GM12872 (cell line): ENCODE measurements around the gene EDA.

Experiments used
- TF ChIP-seq, protein P1 (sequence below): IDR thresholded peaks from 3 replicates; pipeline ENCODE4 v1.5.1; 2011; ENCODE audit warnings: low read depth, mild to moderate bottlenecking, low read length, moderate library complexity; ENCODE audit not compliant: insufficient read depth

The EDA gene

DNA sequence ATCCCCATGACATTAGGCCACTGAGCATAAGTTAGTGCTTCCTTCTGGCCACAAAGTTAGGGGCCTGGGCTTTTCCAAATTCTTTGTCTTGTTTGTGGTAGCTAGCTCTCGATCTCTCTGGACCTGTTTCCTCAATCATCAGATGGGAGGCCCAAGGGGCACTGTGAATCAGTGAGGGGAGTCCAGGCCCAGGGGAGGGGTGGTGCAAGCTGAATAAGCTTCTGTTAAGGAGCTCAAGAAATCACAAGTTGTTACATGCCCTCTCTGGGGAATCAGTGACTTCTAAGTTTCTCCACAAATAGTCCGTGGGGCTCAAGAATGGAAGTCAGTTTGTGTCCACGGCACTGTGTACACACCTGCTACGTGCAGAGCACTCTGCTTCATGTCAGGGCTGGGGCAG lies 418.7 kb downstream of the EDA start:
- TF ChIP-seq, protein P1, sequence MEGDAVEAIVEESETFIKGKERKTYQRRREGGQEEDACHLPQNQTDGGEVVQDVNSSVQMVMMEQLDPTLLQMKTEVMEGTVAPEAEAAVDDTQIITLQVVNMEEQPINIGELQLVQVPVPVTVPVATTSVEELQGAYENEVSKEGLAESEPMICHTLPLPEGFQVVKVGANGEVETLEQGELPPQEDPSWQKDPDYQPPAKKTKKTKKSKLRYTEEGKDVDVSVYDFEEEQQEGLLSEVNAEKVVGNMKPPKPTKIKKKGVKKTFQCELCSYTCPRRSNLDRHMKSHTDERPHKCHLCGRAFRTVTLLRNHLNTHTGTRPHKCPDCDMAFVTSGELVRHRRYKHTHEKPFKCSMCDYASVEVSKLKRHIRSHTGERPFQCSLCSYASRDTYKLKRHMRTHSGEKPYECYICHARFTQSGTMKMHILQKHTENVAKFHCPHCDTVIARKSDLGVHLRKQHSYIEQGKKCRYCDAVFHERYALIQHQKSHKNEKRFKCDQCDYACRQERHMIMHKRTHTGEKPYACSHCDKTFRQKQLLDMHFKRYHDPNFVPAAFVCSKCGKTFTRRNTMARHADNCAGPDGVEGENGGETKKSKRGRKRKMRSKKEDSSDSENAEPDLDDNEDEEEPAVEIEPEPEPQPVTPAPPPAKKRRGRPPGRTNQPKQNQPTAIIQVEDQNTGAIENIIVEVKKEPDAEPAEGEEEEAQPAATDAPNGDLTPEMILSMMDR, result no peak

DNA sequence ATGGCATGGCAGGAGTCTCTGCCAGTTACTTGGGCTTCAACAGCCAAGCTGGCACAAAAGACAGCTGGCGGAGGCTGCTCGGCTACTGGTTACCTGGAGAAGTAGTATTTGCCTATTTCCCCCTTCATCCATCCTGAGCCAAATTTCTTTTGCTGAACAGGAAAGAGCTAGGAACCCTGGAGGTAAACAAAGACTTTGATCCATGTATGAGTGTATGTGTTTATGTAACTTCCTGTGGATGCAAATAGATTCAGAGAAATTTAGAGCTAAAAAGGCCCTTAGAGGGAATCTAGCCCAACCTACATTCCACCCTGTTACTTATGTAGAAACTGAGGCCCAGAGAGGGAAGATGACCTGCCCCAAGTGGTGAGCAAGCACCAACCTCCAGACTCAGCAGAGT lies 422.6 kb downstream of the EDA start:
- TF ChIP-seq, protein P1, result no peak

DNA sequence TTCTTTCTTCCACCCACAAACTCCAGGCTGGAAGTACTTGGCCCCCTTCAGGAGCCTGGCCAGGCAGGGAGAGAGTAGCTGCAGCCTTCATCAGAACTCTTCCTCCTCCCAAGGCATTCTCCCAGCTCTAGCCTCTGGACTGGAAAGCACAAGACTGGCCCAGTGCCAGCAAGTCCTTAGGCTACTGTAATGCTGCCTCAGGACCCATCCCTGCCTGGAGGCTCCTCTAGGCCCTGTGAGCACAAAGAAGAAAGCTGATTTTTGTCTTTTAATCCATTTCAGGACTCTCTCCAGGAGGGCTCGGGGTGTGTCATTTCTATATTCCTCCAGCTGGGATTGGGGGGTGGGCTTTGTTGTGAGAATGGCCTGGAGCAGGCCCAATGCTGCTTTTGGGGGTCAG lies 423.0 kb downstream of the EDA start:
- TF ChIP-seq, protein P1, result no peak

DNA sequence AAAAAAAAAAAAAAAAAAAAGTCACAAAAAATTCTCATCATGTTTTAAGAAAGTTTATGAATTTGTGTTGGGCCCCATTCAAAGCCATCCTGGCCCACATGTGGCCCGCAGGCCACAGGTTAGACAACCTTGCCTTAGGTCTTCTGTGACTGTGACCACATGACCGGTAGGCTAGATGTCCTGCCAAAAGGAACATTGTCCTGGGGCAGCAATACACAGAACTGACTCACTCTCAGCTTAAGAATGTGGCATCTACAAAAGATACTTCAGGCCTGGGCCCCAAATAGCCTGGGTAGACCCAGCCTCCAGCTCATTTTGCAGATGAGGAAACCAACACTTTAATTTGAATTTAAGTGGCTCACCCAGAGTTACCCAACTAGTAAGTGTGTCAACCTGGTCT lies 423.8 kb downstream of the EDA start:
- TF ChIP-seq, protein P1, result no peak

DNA sequence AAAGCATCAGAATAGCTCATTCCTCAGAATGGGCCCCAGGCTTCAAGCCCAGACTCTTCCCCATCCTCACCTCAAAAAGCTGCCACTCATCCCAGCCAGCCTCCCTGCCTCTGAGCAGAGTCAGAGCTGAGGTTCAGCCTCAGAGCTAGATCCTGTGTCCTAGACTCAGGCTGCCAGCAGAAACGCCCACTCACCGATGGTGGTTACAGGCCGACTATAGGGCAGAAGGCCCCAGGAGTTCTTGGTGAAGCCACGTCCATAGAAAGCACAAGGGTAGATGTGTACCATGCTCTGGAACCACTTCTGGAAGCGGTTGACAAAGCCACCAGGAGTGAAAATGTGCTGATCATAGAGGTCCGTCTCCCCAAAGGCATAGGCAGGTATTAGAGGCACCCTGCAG lies 426.1 kb downstream of the EDA start:
- TF ChIP-seq, protein P1, result no peak

DNA sequence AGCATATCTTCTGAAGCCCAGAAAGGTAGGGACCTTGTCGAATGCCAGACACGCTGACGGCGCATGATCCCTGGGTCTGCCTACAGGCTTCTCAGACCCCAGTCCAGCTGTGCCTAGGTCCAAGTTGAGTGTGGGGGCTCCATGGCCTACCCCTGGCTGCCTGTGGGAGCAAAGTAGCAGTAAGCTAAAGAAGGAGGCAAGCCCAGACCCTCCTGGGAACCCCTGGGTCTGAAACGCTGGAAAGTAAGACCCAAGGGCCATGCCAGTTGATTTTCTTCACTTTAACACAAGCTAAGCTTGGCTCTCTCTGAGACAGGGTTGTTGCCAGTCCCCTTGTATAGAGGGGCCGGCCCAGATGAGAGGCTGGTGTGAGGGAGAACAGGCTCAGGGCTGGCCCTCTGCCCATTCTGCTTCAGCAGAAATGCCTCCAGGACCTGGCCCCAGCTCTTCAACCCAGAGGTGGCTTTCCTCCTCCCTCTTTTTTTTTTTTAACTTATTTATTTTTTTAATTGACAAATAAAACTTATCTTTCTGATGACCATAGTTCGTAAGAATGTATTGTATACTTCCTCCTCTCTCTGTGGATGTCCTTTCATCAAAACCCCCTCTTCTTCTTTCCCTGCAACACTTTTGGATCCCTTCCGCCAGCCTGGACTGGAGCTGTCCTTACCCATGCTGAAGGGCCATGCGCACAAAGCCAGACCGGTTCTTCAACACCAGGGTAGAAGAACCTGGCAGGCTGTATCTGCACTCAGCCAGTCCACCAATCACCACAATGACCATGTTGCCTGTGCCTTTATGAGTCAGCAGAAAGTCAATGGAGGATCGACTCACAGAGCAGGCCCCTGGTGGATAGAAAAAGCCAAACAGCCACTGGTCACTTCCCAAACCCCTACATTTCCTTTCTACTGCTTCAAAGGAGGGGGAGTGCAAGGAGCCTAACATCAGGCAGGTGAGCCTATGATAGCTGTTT lies 426.8 kb downstream of the EDA start:
- TF ChIP-seq, protein P1, result no peak

DNA sequence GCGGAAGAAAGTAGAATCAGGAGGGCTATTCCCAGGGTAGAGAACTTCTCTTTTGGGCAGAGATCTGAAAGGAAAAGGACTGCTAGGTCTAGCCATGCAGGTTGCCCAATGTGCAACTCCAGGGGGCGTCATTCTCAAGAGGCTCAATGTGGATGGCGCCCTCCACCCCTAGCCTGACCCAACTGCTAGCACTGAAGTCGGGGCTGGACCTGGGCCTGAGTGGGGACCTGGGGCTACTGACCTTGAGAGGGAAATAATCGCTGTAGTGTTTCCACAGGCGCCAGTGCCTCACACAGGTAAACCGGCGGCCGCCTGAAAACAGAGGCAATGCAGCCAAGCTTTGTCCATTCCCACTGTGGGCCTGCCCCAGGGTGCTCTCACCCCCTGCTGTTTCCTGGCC lies 427.8 kb downstream of the EDA start:
- TF ChIP-seq, protein P1, result no peak
